OCI-LY7 (cell line): Measurements from ENCODE around the gene AXIN1. TPM values are rescaled to one million over a fixed set of nuclear protein-coding genes. Genes with fewer than 3 reads are reported as not detected.

Source experiments
- BruUV-seq: library from RNA; stranded (reverse); fragments of 400-500 nt; replicated peaks from 2 replicates; lab custom pipeline; 2021; lab: Mats Ljungman, UMichigan
- CTCF ChIA-PET: fragments of 300-600 bp; sonication (Branson Sonifier 250); formaldehyde crosslinking; loops from one replicate; lab custom pipeline; 2022; ENCODE audit warnings: antibody characterized with exemption; ENCODE audit not compliant: unreplicated experiment; lab: Charles Lee
- POLR2A ChIA-PET: fragments of 300-600 bp; sonication (Branson Sonifier 250); formaldehyde crosslinking; loops from one replicate; lab custom pipeline; 2022; ENCODE audit warnings: antibody characterized with exemption; lab: Charles Lee
- DNase-seq: peaks from one replicate; pipeline ENCODE4 v3.0.0-alpha.2; 2015; ENCODE audit warnings: low spot score
- H2AFZ ChIP-seq: fragments of 200-600 bp; sonication (generic), shearing (Covaris generic); 2 replicates; pipeline ENCODE4 v1.6.1; 2014; ENCODE audit warnings: mild to moderate bottlenecking, antibody characterized with exemption, low read length, moderate library complexity
- H3K27ac ChIP-seq: fragments of 200-600 bp; sonication (generic); 2 replicates; pipeline ENCODE4 v1.5.1; 2014; ENCODE audit warnings: mixed run types, low read depth, mild to moderate bottlenecking, moderate library complexity, low read length, inconsistent platforms; ENCODE audit not compliant: poor library complexity, severe bottlenecking
- H3K36me3 ChIP-seq: fragments of 200-600 bp; sonication (generic); 2 replicates; pipeline ENCODE4 v1.6.1; 2014; ENCODE audit warnings: mild to moderate bottlenecking, antibody characterized with exemption, low read length, moderate library complexity, mixed read lengths; ENCODE audit not compliant: insufficient read depth
- H3K4me1 ChIP-seq: fragments of 200-600 bp; sonication (generic); 2 replicates; pipeline ENCODE4 v1.5.1; 2014; ENCODE audit warnings: mild to moderate bottlenecking, low read length; ENCODE audit not compliant: insufficient read depth, poor library complexity, severe bottlenecking
- H3K4me2 ChIP-seq: fragments of 200-600 bp; sonication (generic); 2 replicates; pipeline ENCODE4 v1.6.1; 2014; ENCODE audit warnings: mild to moderate bottlenecking, low read length
- H3K4me3 ChIP-seq: fragments of 200-600 bp; sonication (generic); 2 replicates; pipeline ENCODE4 v1.5.1; 2014; ENCODE audit warnings: mild to moderate bottlenecking, low read depth, low read length; ENCODE audit not compliant: poor library complexity, severe bottlenecking
- H3K79me2 ChIP-seq: fragments of 200-600 bp; sonication (generic); 2 replicates; pipeline ENCODE4 v1.6.1; 2016; ENCODE audit warnings: low read depth, mild to moderate bottlenecking, low read length, moderate library complexity, mixed read lengths; ENCODE audit not compliant: insufficient read depth
- H3K9me2 ChIP-seq: fragments of 200-600 bp; sonication (generic); 2 replicates; pipeline ENCODE4 v1.6.1; 2016; ENCODE audit warnings: mild to moderate bottlenecking, low read length, mixed read lengths; ENCODE audit not compliant: insufficient read depth
- H3K9me3 ChIP-seq: fragments of 200-600 bp; sonication (generic); 2 replicates; pipeline ENCODE4 v1.6.1; 2014; ENCODE audit warnings: mild to moderate bottlenecking, mixed run types, low read length, mixed read lengths
- H4K20me1 ChIP-seq: fragments of 200-600 bp; sonication (generic); 2 replicates; pipeline ENCODE4 v1.6.1; 2014; ENCODE audit warnings: mild to moderate bottlenecking, antibody characterized with exemption, low read length, moderate library complexity, mixed read lengths; ENCODE audit not compliant: insufficient read depth
- EZH2phosphoT487 ChIP-seq: fragments of 200-600 bp; sonication (generic); IDR thresholded peaks from 2 replicates; pipeline ENCODE4 v1.6.1; 2018; ENCODE audit warnings: low read depth, borderline replicate concordance, mild to moderate bottlenecking, mixed run types, antibody characterized with exemption, low read length, moderate library complexity, mixed read lengths
- intact Hi-C: fragments of 100-400 bp; cut with micrococcal nuclease; formaldehyde crosslinking; loops from one replicate; pipeline ENCODE4 v1.10.0; 2022; ENCODE audit not compliant: unreplicated experiment
- total RNA-seq, 2 experiments: library from RNA; depleted of rRNA in 1 of 2; stranded (reverse); fragments of >200 nt in 1 of 2; shearing (Covaris generic) in 1 of 2; gene quantifications; 2 replicates each; pipeline ENCODE4 v1.2.3, GENCODE V29; 2014 to 2022
- TF ChIP-seq, protein P1 (sequence below): fragments of 200-600 bp; sonication (generic); conservative IDR thresholded peaks from 2 replicates; pipeline ENCODE4 v1.5.1; 2014; ENCODE audit warnings: mild to moderate bottlenecking, antibody characterized with exemption, low read length, moderate library complexity, mixed read lengths

The AXIN1 gene
- total RNA-seq, 2 experiments from 2014 or later: 29.0 to 30.3 TPM

DNA sequence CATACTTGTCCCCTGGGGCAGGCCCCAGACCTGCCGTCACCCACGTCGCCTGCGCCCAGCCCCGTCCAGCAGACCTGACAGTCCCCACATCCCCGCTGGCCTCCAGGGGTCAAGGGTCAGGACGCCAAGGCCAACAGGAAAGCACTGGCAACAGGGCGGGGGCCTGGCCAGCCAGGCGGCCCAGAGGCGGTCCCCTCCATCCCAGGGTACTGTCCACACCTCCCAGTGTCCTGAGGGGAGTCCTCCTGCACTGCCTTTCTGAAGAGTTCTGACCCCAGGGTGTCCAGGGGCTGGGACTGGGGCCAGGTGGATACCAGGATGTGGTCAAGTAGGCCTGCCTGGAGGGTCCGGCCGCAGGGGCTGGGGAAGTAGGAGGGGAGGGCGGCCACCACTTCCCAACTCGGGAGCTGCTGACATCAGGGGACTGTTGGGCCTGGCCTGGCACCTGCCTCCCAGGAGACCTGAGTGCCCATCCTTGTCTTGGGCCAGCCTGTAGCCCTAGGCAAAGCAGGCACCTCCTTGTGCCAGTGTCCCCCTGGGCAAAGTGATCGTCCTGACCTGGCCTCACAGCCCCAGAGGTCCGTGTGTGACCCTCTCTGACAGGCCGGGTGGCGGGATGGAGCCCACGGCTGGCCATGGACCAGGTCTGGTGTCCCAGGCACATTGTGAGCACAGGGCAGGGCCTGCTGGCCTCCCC, 6.7 kb upstream of the AXIN1 start:
- Histone ChIP-seq H3K79me2 (no peaks in the 10 kb centered on the region), H3K27ac (no peak overlapping the region), H3K4me2 (no peak overlapping the region), H4K20me1 (no peaks in the 10 kb centered on the region), H3K9me2 (no peaks in the 10 kb centered on the region), H2AFZ (no peak overlapping the region), H3K9me3 (no peaks in the 10 kb centered on the region), H3K4me1 (no peaks in the 10 kb centered on the region), H3K36me3 (no peaks in the 10 kb centered on the region), H3K4me3 (no peak overlapping the region)
- BruUV-seq: no TSS peak
- DNase-seq: no peak
- intact Hi-C loops: no loop called here
- ChIA-PET POLR2A (no interaction called here), CTCF (no interaction called here)
- TF ChIP-seq, protein P1, sequence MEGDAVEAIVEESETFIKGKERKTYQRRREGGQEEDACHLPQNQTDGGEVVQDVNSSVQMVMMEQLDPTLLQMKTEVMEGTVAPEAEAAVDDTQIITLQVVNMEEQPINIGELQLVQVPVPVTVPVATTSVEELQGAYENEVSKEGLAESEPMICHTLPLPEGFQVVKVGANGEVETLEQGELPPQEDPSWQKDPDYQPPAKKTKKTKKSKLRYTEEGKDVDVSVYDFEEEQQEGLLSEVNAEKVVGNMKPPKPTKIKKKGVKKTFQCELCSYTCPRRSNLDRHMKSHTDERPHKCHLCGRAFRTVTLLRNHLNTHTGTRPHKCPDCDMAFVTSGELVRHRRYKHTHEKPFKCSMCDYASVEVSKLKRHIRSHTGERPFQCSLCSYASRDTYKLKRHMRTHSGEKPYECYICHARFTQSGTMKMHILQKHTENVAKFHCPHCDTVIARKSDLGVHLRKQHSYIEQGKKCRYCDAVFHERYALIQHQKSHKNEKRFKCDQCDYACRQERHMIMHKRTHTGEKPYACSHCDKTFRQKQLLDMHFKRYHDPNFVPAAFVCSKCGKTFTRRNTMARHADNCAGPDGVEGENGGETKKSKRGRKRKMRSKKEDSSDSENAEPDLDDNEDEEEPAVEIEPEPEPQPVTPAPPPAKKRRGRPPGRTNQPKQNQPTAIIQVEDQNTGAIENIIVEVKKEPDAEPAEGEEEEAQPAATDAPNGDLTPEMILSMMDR: no peak
- no peak for TF ChIP-seq EZH2phosphoT487

DNA sequence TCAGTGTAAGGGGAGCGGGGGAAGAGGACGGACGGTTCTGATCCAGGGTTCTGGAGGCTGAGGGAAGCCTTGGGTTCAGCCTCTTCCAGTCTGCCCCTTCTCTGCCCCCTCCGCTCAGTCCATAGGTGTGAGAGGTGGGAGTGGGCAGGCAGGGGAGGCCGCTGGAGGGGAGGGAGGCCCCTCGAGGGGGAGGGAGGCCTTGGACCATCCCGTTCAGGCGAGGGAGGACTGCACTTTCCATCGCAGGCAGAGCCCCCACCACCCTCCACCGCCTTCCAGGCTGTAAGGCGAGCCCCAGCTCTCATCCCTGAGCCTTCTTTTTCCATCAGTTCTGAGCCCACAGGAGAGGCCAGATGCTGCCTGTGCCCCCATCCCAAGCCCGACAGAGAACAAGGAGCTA, 4.2 kb upstream of the AXIN1 start:
- POLR2A ChIA-PET: no interaction called here
- BruUV-seq: no TSS peak

More for the DNA sequence above, 4.2 kb upstream of the AXIN1 start:
- Histone ChIP-seq H3K9me2 (no peaks in the 10 kb centered on the region), H3K4me2 (no peak overlapping the region), H3K79me2 (peaks cover 2% of the 10 kb centered on the region; the same call in 1 of the 2 replicates), H3K4me1 (peaks cover 6% of the 10 kb centered on the region), H4K20me1 (no peaks in the 10 kb centered on the region), H3K4me3 (no peak overlapping the region), H3K9me3 (no peaks in the 10 kb centered on the region), H2AFZ (no peak overlapping the region), H3K27ac (no peak overlapping the region), H3K36me3 (no peaks in the 10 kb centered on the region)
- CTCF ChIA-PET: no interaction called here
- TF ChIP-seq, protein P1: no peak
- TF ChIP-seq EZH2phosphoT487: no peak
- DNase-seq: no peak
- intact Hi-C loops: no loop called here
